HG03575 (cell line): ENCODE measurements around the gene FAM83B.
"Not testable (repeated sequence)": the region's sequence is repeated elsewhere in the genome, so short reads cannot be mapped to it uniquely, and the experiment has no call there.

Experiments
- ATAC-seq: cut with Tn5 transposase; IDR thresholded peaks from one replicate; pipeline ENCODE4 v1.9.1; 2021; ENCODE audit not compliant: unreplicated experiment, insufficient number of reproducible peaks, low FRiP score; ENCODE audit errors: extremely low read depth

Gene FAM83B, protein sequence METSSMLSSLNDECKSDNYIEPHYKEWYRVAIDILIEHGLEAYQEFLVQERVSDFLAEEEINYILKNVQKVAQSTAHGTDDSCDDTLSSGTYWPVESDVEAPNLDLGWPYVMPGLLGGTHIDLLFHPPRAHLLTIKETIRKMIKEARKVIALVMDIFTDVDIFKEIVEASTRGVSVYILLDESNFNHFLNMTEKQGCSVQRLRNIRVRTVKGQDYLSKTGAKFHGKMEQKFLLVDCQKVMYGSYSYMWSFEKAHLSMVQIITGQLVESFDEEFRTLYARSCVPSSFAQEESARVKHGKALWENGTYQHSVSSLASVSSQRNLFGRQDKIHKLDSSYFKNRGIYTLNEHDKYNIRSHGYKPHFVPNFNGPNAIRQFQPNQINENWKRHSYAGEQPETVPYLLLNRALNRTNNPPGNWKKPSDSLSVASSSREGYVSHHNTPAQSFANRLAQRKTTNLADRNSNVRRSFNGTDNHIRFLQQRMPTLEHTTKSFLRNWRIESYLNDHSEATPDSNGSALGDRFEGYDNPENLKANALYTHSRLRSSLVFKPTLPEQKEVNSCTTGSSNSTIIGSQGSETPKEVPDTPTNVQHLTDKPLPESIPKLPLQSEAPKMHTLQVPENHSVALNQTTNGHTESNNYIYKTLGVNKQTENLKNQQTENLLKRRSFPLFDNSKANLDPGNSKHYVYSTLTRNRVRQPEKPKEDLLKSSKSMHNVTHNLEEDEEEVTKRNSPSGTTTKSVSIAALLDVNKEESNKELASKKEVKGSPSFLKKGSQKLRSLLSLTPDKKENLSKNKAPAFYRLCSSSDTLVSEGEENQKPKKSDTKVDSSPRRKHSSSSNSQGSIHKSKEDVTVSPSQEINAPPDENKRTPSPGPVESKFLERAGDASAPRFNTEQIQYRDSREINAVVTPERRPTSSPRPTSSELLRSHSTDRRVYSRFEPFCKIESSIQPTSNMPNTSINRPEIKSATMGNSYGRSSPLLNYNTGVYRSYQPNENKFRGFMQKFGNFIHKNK

DNA sequence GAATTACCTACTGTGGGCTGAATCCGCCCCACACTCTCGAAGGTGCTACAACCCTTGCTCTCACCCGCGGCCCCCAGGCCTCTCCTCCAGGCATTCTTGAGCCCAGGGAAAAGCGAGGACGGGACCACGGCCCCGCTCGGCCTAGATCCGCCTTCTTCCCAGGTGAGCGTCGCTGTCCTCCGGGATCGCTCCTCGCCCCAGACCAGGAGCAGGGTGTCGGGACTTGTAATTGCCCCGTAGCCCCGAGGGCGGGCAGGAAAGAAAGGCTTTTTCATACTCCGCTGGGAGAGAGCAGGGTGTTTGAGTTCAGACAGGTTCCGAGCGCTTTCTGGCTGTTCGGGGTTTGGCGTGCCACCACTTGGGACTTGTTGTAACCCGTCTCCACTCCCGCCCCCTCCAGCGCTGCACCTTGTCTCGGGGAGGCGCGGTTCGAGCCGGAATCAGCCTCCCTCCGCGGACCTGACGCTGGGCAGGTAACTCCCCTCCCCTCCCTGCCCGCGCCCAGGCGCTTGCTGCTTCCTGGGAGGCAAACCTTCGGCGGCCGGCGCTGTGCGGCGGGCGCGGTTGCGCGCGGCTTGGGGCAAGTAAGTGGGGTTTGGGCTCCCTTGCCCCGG, at the start of gene FAM83B:
Gene FAM83B, plus strand, starts transcription at position 529 of the 614 bp plus-strand sequence. CDS start 23,476 bp downstream, outside the sequence.
- ATAC-seq, result no peak

DNA sequence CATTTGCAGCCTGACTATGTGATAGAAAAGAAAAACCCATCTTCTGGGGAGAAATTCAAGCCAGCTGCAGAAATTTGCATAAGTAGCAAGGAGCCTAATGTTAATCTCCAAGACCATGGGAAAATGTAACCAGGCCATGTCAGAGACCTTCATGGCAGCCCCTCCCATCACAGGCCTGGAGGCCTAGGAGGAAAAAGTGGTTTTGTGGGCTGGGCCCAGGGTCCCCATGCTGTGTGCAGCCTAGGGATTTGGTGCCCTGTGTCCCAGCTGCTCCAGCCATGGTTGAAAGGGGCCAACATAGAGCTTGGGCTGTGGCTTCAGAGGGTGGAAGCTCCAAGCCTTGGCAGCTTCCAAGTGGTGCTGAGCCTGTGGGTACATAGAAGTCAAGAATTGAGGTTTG, 49.7 kb upstream of the FAM83B start:
- ATAC-seq, result not testable (repeated sequence)

DNA sequence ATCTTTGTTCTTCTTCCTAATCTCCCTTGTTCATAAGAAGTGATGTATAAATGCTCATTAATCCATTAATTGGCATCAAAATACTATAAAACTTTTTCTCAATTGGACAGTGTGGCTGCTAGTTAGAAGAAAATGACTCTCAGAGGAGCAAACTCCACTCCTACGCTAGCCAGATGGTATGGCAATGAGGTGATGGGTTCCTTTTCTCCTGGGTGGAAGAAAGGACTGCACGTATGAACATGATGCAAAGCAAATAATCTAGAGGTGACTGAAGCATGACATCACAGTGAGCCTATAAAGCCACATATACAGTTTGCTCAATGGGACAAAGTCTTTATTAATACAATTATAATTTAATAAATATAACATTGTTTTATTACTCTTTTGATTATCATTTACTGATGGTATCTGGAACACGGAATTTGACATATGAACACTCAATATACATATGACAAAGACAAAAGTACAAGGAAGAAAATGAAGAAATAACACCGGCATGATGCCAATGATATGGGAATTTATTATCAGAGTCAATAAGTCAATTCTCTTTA, 46.4 kb upstream of the FAM83B start:
- ATAC-seq, result no peak

DNA sequence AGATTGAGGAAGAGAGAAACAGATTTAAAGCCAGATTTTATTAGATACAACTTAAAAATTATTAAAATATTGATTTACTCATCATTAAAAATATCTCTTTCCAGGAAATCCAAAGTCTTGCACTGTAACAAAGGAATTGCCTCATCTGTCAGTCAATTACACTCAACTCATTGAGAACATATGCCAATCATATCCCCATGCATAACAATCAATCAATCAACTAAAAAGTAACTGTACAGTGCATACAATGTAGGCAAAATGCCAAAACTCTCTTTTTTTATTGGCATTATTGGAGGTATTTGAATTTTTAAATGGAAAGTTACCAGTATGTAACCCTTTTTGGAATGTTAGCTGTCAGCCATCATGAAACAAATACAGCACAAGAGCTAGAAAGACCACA, 45.3 kb upstream of the FAM83B start:
- ATAC-seq, result no peak

DNA sequence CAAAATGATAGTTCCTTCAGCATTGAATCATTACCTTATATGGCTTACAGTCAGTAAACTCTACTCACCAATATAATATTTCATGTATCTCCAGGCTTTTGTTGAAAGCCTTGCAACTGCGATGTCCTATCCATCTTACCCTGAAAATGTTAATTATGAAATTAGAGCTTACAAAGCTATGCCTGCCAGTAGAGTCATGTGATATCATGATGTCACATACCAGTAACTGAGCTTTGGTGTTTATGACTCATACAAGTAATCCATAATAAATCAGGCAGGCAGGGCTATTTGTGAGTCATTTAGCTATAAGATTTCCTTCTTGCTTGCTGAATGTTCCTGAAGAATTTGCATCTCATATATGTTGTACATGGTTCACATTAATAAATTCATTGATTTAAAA, 44.9 kb upstream of the FAM83B start:
- ATAC-seq, result no peak

DNA sequence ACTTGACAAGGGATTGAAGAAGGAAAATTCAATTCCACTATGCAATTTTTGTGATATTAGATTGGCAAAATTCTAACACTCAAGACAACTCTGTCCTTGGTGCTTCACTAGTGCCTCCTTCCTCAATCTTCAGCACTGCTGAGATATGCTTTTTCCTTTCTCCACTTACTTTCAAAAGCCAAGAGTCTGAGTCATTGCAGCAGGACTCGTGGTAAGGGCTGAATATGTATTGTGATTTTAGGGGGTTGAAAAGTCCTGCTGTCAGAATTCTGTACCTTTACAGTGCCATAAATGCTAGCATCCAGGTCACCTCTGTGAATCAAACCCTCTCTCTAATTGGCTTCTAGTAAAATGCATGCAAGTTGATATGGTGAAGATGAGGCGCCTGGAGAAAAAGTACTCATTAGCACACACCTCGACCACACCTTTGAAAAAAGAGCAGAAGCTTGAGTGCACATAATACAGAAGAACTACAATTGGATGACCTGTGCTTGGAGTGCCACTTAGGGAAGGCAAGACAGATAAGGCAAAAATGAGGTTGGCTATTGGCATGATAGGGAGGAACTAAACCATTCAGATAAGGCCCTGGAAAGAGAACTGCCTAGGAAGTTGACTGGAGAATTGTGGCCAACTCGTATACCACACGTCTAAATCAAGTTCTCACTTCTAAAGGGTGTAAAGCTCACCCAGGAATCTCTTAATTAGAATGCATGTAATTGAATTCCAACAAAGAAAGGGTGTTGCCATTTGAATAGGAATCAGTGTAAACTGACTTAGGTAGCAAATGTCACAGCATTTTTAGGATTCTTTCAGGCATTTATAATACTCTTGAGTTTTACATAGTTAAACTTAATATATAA, 43.6 kb upstream of the FAM83B start:
- no peak for ATAC-seq

DNA sequence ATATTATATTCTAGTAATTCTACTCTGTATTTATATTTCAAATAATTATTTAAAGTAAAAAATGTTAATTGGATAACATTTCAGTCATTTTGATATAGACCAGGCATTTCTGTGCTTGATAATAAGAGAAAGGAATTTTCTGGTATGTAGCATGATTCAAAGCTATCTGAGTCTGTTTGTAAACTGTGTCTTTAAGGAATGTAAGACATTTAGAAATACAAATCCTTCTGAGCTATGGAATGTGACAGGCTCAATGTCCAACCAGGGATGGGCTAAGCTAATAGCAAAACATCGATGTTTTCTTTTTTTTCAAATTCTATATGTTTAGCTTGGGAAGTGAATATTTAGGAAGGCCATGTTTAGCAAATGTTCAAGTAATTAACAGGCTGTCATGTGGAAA, 41.5 kb upstream of the FAM83B start:
- ATAC-seq, result no peak

DNA sequence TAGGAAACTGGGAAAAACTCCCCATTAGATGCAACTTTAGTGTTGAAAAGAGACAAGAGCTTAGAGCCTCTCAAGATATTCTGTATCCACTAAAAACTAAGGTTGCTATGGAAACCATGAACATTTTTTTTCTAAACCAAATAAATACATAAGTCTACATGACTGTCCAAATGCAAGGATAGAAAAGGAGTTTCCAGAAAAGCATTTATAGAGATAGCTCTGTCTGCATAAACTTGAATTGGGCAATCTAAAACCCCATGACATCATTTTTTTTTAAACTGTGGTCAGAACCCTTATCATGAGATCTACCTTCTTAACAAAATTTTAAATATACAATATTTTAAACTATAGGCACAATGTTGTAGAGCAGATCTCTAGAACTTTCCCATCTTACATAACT, 36.4 kb upstream of the FAM83B start:
- ATAC-seq, result no peak

DNA sequence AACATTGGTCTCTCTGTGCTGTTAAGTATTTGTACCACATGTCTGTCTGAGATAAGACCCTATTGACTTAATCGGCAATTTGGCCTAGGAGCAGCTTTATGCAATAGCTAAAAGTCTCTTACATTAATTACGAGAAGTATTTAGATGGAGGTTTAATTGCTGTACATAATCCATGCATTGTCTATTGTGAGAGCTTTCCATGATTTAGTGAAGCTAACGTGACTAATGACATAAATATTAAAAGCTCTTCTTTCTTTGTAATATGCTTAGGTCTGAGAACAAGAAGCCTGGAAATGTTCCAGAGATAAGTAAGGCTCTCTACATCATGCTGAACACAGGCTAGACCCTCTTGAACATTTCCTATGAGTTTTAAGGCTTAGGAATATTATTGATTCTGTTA, 32.7 kb upstream of the FAM83B start:
- ATAC-seq, result no peak

DNA sequence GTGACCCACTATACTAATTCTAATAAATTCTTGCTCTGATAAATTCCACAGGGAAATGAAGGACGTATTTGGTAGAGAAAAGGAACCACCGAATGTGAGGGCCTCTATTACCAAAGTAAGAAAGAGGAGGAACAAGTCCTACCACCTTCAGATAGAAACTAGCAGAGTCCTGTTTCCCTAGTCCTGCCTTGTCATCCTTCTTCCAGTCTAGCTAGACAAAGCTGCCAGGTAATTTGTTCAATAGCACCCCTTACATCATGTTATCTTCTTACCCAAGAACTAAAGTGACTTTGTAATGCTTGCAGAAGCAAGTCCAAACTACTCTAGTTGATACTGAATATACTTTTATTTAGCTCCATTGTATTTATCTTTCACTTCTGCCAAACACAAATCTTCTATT, 29.3 kb upstream of the FAM83B start:
- no peak for ATAC-seq

DNA sequence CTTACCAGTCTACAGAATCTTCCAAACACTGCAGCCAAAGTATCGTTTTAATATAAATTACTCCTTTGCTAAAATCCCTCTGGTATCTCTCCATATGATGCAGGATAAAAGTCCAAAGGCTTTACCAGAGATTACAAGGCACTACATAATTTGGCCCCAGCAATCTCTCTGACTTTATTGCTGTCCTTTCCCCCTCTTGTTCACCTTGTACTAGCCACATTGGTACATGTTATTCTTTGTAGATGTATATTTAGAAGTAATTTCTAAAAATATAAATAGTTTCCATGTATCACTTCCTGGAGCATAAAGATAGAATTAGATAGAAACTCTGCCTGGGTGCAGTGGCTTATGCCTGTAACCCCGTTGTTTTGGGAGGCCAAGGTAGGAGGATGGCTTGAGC, 28.7 kb upstream of the FAM83B start:
- ATAC-seq, result no peak

DNA sequence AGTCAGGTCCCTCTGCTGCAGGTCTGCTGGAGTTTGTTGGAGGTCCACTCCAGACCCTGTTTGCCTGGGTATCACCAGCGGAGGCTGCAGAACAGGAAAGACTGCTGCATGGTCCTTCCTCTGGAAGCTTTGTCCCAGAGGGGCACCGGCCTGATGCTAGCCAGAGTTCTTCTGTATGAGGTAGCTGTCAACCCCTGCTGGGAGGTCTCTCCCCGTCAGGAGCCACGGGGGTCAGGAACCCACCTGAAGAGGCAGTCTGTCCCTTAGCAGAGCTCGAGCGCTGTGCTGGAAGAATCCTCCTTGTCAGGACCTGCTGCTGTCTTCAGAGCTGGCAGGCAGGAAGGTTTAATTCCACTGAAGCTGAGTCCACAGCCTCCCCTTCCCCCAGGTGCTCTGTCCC, 22.3 kb upstream of the FAM83B start:
- not testable (repeated sequence) for ATAC-seq

DNA sequence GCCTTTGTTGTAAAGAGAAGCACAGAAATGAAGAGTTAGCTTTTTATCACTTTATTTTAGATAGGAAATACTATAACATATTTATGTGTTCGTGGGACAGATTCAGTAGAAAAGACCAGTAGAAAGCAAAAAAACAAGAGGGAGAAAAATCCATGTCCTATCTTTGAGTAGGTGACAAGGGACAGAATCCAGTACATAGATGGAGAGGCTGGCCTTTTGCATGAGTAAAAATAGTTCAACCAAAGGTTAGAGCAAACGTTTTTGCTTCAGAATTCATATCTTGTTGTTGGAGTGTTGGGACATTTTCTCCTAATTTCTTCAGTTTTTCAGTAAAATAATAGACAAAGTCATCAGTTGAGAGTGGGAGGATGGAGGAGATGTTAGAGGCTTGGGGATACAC, 19.6 kb upstream of the FAM83B start:
- no peak for ATAC-seq

DNA sequence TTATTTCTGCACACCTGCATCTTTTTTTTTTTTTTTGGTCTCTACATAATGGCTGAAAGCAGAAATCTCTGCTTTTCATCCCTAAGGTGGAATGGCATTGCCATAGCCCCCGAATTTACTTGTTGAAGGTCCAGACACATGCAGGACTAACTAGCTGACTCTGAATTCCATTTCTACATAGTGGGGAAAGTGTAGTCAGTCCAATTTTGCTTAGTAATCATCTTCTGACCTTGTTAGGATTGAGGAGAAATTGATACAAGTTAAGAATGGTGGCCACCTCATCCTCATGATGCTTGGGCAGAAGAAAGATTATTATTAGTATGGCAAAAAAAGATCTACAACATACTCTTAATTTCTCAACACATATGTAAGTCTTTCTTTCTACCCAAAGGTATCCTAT, 16.4 kb upstream of the FAM83B start:
- no peak for ATAC-seq

DNA sequence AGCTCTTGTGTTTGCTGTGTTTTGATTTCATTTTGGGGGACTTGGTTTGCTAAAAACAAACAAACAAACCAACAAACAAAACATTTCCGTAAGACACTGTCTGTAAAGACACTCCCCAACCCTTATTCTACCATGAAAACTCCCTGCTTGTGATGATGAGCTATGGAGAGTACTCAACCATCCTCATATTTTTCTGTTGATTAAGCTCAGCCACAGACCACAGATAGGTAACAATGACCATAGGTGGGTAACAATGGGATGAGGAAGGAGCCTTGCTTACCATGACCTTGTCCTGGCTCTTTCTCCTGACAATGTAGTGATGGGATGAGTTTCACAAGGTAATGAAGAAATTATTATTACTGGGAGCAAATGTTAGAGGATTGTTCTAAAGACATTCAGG, 11.4 kb upstream of the FAM83B start:
- no peak for ATAC-seq

DNA sequence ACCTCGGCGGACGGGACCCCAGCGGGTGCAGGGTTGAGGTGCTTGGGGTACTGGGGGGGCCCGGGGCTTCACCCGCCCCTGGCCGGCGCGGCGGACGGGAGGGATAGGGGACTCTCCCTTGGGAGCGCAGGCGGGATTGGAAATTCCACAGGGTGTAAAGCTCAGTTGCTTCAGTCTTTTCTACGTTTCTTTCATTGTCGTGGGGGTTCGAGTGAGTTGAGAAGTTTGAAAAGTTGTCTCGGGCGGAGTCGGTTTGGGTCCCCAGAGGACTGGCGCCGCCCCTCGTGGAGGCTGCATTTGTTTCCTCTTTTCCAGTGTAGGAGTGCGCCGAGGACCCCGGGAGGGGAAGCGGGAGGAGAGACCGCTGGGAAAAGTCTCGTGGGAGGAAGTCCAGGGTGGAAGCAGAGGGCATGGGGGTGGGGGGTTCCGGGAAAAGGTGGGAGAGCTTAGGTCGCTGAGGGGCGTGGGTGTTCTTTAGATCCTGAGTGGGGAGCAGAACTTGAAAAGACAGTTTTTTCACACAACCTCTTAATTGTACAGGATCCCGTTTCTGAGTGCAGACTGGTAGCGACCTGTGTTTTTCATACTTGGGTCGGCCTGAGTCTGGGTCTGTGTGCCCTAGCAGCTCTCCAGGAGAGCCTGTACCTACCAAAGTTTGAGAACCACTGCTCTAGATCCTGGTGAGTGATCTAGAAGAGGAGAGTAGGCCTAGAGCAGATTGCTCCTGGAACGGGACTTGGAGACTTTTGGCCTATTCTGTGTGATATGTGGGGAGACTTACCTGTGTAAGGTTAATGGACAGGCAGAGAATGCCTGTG, 495 bp downstream of the FAM83B start:
- ATAC-seq, result no peak

DNA sequence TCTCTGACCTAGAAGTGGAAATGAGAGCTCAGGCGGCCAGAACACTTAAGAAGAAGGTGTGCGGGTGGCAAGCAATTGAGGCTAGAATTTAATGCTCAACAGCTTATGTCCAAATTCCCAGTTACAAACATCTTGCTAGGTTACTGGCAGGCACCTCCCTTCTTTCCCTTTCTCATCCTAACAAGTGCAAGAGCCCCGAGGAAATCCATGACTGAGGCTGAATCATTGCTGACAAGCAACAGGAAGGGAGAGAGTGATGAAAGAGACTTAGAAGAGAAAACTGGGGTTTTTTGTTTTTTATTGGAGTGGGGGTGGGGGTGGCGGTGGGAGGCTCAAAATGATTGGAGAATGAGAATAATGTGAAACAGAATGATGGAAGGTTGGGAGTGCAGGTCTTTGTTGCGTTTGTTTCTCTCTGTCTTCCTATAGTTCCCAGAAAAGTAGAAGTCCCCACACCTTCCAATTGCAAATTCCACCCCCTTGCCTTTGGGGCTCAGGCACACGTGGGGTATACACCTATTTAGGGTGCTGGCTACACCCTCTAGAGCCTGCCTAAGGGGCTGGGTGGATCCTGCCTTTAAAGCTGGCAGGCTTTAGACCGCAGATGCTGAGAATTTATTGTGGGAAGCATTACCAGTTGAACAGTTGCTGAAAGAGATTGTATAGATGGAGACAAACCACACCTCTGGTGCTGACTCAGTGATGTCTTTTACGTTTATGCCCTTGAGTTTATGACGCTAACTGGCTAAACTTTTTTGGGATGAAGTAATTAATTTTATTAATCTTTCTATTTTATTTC, 1.4 kb downstream of the FAM83B start:
- ATAC-seq, result no peak
